Kidney tubule cell (primary cell): ENCODE results near the gene ATP1B2.

ENCODE experiments used
- DNase-seq: peaks from one replicate; pipeline ENCODE4 v3.0.0-alpha.2; 2018; ENCODE audit warnings: low spot score

The ATP1B2 gene

GRCh38 chr17:7685533-7686221 lies 35.0 kb downstream of the ATP1B2 start:
- peak; percentile 95 for DNase-seq

- DNase-seq: peak; percentile 87
These were observed 35.7 kb downstream of the ATP1B2 start for GRCh38 chr17:7686222-7687071.

DNA sequence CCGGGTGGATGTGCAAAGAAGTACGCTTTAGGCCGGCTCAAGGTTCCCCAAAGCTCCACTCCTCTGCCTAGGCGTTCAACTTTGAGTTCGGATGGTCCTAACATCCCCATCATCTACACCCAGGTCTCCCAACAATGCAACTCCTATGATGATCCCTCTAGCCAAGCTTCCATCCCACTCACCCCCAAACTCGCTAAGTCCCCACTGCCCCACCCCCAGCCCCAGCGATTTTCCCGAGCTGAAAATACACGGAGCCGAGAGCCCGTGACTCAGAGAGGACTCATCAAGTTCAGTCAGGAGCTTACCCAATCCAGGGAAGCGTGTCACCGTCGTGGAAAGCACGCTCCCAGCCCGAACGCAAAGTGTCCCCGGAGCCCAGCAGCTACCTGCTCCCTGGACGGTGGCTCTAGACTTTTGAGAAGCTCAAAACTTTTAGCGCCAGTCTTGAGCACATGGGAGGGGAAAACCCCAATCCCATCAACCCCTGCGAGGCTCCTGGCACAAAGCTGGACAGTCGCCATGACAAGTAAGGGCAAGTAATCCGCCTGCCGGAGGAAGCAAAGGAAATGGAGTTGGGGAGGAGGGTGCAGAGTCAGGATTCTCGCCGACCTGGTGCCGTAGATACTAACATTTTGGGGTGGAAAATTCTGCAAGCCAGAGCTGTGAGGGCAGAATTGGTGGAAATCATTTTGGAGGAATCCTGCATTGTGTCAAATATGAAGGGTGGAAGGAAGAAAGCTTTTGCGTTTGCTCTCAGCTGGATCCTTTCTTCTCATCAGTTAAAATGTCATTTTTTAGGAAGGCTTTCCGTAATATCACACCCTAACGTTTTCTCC lies 36.6 kb downstream of the ATP1B2 start, which contains the start of gene TP53:
Gene TP53, minus strand, starts transcription at position 419 of the 836 bp plus-strand sequence. CDS start 10,896 bp downstream, outside the sequence.
- DNase-seq: peak; percentile 95

GRCh38 chr17:7687908-7688807 lies 37.4 kb downstream of the ATP1B2 start, which contains the start of gene WRAP53:
Gene WRAP53, plus strand, starts transcription at chr17:7688477. Its CDS starts 172 bp downstream, at chr17:7688649.
- DNase-seq: peak; percentile 99

GRCh38 chr17:7688808-7689316 lies 38.1 kb downstream of the ATP1B2 start:
- no peak for DNase-seq

DNA sequence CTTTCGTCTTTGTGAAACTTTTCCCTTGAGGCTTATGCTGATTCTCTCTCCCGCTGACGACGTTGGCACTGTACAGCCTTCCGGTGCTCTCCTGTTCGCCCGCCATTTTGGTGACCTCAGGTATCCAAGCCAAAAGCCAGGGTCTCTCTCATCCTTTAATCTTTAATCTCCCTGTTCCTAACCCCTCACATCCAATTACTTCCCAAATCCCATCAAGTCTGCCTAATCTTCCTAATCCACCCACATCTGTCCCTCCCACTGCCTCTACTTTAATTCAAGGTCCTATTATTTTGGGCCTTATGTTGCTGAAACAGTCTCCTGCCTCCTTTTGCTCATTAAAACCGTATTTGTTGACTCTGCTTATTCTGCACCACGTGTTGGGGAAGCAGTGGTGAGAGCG lies 44.9 kb downstream of the ATP1B2 start:
- no peak for DNase-seq

DNA sequence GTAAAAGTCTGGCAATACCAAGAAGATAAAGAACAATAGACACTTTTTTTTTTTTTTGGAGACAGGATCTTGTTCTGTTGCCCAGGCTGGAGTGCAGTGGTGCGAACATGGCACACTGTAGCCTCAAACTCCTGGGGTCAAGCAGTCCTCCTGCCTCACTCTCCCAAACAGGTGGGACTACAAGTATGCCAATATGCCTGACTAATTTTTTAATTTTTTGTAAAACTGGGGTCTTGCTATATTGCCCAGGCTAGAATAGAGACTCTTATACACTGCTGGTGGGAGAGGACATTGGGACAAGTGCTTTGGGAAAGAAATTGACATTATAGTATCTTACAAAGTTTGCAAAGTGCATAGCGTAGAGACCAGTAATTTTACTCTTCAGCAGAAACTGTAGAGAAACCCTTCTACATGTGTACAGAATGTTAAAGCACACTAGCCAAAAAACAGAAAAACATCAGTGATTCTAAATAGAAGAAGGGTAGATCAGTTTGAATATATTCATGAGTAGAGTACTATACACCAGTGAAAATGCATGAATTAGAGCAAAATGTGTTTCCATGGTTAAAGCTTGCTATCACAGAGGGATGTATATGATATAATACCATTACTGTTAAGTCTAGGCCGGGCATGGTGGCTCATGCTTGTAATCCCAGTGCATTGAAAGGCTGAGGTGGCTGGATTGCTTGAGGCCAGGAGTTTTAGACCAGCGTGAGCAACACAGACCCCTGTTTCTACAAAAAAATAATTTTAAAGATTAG lies 47.3 kb downstream of the ATP1B2 start:
- no peak for DNase-seq

DNA sequence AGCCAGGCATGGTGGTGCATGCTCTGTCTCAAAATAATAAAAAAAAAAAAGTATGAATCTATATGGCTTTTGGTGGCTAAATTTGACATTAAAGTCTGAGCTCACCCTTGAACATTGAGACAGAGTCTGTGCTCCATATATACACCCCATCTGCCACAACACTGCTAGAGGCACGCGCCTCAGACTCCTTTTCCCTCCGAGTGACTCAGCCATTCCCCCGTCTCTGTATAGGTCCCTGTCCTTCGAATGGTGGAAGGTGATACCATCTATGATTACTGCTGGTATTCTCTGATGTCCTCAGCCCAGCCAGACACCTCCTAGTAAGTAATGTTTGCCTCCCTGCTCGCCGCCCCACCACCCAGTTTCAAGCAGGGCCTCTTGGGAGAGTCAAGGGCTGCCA lies 49.8 kb downstream of the ATP1B2 start:
- no peak for DNase-seq

GRCh38 chr17:7701681-7702080 lies 51.0 kb downstream of the ATP1B2 start:
- DNase-seq: no peak

- DNase-seq: no peak
These were observed 52.0 kb downstream of the ATP1B2 start for GRCh38 chr17:7702776-7703175.

- DNase-seq: peak; percentile 45
These were observed 53.1 kb downstream of the ATP1B2 start for GRCh38 chr17:7703584-7704479.

GRCh38 chr17:7704601-7705268 lies 54.0 kb downstream of the ATP1B2 start, which contains the start of gene EFNB3:
Gene EFNB3, plus strand, starts transcription at chr17:7705202. Its CDS starts 397 bp downstream, at chr17:7705599.
- no peak for DNase-seq

DNA sequence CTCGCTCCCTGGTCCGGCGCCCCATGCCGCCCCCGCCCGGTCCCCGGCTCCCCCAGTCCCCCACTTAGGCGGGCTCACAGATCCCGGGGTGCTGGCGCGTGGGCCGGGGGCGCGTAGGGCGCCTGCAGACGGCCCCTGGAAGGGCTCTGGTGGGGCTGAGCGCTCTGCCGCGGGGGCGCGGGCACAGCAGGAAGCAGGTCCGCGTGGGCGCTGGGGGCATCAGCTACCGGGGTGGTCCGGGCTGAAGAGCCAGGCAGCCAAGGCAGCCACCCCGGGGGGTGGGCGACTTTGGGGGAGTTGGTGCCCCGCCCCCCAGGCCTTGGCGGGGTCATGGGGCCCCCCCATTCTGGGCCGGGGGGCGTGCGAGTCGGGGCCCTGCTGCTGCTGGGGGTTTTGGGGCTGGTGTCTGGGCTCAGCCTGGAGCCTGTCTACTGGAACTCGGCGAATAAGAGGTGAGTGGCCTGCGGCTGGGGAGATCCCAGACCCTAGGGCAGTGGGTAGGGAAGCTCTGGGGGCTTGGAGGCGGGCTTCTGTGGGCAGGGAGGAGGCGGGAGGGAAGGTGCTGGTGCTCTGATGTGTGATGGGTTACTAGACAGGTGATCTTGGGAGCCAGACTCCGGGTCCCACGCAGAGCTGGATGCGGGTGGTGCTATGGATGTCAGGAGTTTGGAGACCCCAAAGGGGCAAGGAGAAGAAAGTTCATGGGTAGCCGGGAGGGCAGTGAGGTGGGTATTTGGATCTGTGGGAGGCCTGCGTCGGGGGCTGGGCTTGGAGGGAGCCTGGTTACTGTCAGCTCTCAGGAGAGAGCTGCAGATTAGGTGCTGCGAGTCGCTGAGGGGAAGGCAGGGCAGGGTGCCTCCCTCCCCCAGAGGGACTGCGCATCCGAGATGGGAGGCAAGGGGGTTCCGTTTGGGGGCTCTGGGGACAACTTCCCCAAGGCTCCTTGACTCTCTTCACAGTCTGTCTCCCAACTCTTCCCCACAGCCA lies 54.8 kb downstream of the ATP1B2 start:
- no peak for DNase-seq

DNA sequence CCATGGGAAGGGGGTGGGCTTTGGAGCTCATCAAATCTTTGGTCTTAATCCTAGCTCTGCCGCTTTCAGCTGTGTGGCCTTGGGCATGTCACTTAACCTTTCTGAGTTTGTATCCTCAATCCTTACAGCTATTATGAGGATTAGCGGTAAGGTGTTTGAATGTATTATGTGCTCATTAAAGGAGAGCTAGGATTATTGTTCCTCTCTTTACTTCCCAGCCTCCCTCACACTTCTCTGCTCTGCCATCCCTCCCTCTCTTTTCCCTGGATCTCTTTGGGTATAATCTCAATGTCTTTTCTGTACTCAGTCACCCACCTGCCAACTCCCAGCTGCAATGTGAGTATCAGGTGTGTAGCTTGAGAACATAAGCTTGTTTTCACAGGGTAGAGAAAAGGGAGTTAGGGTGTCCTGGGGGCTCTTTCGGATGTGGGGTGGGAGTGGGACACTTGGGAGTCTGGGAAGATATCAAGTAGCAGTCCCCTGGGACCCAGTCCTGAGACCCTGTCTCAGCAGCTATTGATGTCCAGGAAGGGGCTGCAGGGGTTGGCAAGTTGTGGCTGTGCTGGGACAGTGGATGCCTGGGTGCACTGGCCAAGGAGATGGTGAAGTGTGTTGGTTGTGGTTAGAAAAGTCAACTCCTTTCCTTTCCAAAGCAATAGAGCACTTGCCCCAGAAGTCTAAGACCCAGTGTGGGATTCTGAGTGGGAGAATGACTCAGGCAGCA lies 56.1 kb downstream of the ATP1B2 start:
- no peak for DNase-seq
